Measurements from ENCODE around the gene FBXL5. TPM values are rescaled to one million over a fixed set of nuclear protein-coding genes. Genes with fewer than 3 reads are reported as not detected.

The FBXL5 gene
- total RNA-seq, 4 donors from 2014 or later, result 154 to 246 (median 212) TPM

- intact Hi-C loops (cut with DNase I), result no loop called here
- no peaks in the 10 kb centered on the region for H3K36me3 ChIP-seq
- no peak for TF ChIP-seq POLR2A (IDR thresholded peaks at IDR 0.05)
- TF ChIP-seq, protein P1, sequence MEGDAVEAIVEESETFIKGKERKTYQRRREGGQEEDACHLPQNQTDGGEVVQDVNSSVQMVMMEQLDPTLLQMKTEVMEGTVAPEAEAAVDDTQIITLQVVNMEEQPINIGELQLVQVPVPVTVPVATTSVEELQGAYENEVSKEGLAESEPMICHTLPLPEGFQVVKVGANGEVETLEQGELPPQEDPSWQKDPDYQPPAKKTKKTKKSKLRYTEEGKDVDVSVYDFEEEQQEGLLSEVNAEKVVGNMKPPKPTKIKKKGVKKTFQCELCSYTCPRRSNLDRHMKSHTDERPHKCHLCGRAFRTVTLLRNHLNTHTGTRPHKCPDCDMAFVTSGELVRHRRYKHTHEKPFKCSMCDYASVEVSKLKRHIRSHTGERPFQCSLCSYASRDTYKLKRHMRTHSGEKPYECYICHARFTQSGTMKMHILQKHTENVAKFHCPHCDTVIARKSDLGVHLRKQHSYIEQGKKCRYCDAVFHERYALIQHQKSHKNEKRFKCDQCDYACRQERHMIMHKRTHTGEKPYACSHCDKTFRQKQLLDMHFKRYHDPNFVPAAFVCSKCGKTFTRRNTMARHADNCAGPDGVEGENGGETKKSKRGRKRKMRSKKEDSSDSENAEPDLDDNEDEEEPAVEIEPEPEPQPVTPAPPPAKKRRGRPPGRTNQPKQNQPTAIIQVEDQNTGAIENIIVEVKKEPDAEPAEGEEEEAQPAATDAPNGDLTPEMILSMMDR (IDR thresholded peaks at IDR 0.05), result no peak
- no peak overlapping the region for H3K4me3 ChIP-seq (replicated peaks in 1 of 3)
- no peaks in the 10 kb centered on the region for H3K27me3 ChIP-seq
- 64 to 82% methylated on average over 3 of the region's 3 CpGs for WGBS, 2 donors
- no peak overlapping the region for H3K27ac ChIP-seq
- peaks cover 4 to 5% of the 10 kb centered on the region in 2 donors for H3K4me1 ChIP-seq
- H3K9me3 ChIP-seq, result no peaks in the 10 kb centered on the region
- no peak for DNase-seq
Measured at GRCh38 chr4:15587649-15588048, 67.5 kb downstream of the FBXL5 start.

DNA sequence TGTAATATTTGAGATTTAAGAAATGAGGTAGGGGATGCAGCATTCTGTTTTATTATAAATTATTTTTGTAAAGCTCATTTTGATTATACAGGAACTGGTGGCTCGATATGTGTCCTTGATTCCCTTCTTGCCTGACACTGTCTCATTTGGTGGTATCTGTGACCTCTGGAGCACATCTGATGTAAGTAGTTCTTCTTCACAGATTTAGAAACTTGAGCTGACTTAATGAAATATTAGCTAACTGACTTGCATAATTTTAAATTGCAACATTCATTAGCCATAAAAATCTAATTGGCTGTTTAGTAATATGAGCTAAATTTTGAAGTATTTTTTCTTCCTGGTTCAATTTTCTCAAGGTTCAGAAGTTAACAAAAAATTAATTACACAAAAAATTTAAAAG lies 69.1 kb downstream of the FBXL5 start:
- Histone ChIP-seq H3K27me3 (no peaks in the 10 kb centered on the region), H3K27ac (no peak overlapping the region), H3K9me3 (no peaks in the 10 kb centered on the region), H3K36me3 (no peaks in the 10 kb centered on the region), H3K4me3 (replicated peaks in 1 of 3) (no peak overlapping the region), H3K4me1 (peaks cover 0 to 5% of the 10 kb centered on the region in 2 donors)
- TF ChIP-seq, protein P1 (IDR thresholded peaks at IDR 0.05), result no peak
- TF ChIP-seq POLR2A (IDR thresholded peaks at IDR 0.05), result no peak
- no peak for DNase-seq
- WGBS, 2 donors, result 86 to 93% methylated on average over 1 of the region's 1 CpG
- intact Hi-C loops (cut with DNase I), result no loop called here

DNA sequence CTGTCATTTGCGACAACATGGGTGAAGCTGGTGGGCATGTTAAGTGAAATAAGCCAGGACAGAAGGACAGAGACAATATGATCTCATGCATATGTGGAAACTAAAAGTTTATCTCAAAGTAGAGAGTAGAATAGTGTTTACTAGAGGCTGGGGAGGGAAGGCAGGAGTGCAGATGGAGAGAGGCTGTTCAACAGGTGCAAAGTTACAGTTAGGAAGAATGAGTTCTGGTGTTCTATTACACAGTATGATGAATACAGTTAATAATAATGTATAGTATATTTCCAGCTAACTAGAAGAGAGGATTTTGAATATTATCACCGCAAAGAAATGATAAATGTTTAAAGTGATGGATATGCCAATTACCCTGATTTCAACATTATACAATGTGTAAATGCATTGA lies 69.8 kb downstream of the FBXL5 start:
- H3K36me3 ChIP-seq, result no peaks in the 10 kb centered on the region
- DNase-seq, result no peak
- no peaks in the 10 kb centered on the region for H3K9me3 ChIP-seq
- intact Hi-C loops (cut with DNase I), result no loop called here
- no peaks in the 10 kb centered on the region for H3K27me3 ChIP-seq
- H3K27ac ChIP-seq, result no peak overlapping the region
- TF ChIP-seq POLR2A (IDR thresholded peaks at IDR 0.05), result no peak
- TF ChIP-seq, protein P1 (IDR thresholded peaks at IDR 0.05), result no peak
- H3K4me3 ChIP-seq (replicated peaks in 1 of 3), result no peak overlapping the region
- H3K4me1 ChIP-seq, result peaks cover 0 to 5% of the 10 kb centered on the region in 2 donors
- WGBS, 2 donors, result 96 to 98% methylated on average over 2 of the region's 2 CpGs

- DNase-seq, result no peak
- 96 to 97% methylated on average over 1 of the region's 1 CpG for WGBS, 2 donors
- H3K27ac ChIP-seq, result no peak overlapping the region
- no peak overlapping the region for H3K4me3 ChIP-seq (replicated peaks in 1 of 3)
- no peaks in the 10 kb centered on the region for H3K27me3 ChIP-seq
- TF ChIP-seq, protein P1 (IDR thresholded peaks at IDR 0.05), result no peak
- no peak for TF ChIP-seq POLR2A (IDR thresholded peaks at IDR 0.05)
- H3K9me3 ChIP-seq, result no peaks in the 10 kb centered on the region
- intact Hi-C loops (cut with DNase I), result no loop called here
- H3K36me3 ChIP-seq, result no peaks in the 10 kb centered on the region
- H3K4me1 ChIP-seq, result peaks cover 0 to 5% of the 10 kb centered on the region in 2 donors
Measured at GRCh38 chr4:15584785-15585184, 70.4 kb downstream of the FBXL5 start.

DNA sequence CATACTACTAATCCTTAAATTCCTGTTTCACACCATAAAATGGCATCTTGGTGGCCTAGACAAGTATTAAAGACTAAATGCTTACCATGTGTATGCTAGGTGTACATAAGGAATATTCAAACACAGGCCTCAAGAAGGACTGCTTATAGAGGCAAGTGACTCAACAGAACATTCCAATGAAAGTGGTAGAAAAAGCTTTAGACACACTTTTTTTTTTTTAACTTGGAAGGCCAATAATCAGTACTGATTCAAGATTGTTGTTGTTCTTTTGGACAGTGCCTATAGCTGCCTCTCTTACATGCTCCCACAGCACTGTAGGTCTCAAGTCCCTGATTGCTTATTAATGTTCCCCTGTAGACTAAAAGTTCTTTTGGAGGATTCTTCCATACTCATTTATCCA lies 77.6 kb downstream of the FBXL5 start:
- no peak for TF ChIP-seq POLR2A (IDR thresholded peaks at IDR 0.05)
- TF ChIP-seq, protein P1 (IDR thresholded peaks at IDR 0.05), result no peak

More for the DNA sequence above, 77.6 kb downstream of the FBXL5 start:
- intact Hi-C loops (cut with DNase I), result no loop called here
- no peak overlapping the region for H3K27ac ChIP-seq
- no peaks in the 10 kb centered on the region for H3K36me3 ChIP-seq
- H3K4me3 ChIP-seq (replicated peaks in 1 of 3), result no peak overlapping the region
- DNase-seq, result no peak
- H3K4me1 ChIP-seq, result no peaks in the 10 kb centered on the region
- no peaks in the 10 kb centered on the region for H3K27me3 ChIP-seq
- no peaks in the 10 kb centered on the region for H3K9me3 ChIP-seq

Measured in thyroid gland (tissue), 4 donors.